ENCODE measurements around the gene VAMP5. TPM values are rescaled to one million over a fixed set of nuclear protein-coding genes. Genes with fewer than 3 reads are reported as not detected.
"Not testable (repeated sequence)": the region's sequence is repeated elsewhere in the genome, so short reads cannot be mapped to it uniquely, and the experiment has no call there.

The VAMP5 gene
- total RNA-seq, 1 donor from 2014 or later = 31.7 TPM

DNA sequence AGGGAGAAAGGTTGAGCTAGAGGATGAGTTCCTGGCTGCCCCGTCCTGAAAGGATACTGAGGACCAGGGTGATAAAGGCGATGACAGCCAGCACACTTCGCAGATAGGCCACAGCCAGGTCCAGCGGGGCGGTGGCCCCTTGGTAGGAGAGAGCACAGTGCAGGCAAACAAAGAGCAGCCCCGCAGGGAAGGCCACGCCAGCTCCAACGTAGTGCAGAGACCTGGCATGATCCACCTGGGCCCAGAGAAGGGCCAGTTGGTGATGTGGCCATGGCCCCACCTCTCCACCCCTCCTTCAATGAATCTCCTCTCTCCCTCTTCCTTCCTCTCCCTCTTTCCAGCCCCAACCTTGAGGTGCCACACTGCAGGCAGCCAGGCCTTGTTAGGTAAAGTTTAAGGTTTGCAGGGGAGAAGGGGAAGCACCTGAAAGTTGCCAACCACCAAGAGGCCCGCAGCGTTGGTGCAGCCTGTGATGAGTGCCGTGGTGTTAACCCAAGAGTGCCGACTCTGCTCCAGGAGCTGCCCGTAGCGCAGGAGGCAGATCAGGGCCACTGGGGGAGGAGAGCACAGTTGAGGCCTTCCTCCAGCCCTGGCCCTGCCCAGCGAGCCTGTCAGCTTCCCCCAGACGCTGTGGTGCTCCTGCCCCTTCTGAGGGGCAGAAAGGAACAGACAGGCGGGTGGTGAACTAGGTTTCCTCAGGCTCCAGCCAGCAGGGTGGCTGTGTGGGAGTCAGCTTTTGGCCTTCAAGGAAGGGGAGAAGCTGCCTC is 15.4 kb downstream of the VAMP5 start:
- DNase-seq (ENCODE audit: low spot score) (no peak), ATAC-seq (no peak)

DNA sequence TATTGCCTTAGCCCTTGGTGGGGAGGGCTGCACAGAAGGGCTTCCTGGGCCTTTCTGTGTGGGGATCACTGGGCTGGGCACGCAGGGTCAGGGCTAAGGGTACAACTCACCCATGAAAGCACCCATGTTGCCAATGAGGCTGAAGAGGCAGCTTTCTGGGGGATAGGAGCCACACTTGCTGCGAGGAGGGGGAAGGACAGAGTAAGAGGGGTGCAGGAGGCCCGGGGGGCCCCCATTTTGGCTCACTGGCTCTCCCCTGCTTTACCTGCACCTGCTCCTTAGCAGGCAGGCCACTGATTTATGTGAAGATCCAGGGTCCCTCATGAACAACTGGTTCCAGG is 16.0 kb downstream of the VAMP5 start:
- DNase-seq (ENCODE audit: low spot score) = no peak
- no peak for ATAC-seq

DNA sequence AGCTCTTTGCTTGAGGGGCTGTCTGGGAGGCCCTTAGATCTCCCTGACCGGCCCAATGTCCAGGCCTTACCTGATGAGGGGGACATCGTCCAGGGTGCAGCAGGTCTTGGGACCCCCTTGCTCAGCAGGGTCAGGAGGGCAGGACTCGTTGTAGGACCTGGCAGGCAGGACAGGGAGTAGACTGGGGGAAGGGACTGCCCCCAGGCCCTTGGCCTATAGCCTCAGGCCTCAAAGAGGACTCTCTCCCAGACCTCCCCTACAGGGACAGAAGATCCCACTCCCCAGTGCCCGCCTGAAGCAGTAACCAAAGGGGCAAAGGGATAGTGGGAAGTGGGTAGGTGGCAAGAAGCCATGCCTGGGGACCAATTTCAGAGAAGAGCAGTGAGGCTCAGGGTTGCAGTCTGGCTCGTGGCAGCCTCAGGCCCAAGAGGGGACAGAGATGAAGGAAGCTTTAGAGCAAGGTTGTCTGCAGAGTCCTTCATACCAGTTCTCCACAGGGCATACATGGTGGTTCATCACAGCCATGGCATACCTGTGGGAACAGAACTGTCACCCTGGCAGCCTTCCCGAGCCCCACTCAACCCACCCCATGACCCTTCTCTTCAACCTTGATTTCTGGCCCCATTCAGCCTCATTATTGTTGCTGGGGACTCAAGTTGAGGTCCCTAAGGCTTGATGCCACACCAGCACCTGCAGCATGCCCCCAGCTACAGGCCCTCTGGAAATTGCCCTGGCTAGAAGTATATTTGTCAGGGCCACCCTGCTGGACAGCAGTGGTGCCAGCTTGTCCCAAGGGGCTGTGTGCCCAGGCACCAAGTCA is 16.9 kb downstream of the VAMP5 start:
- DNase-seq (ENCODE audit: low spot score) (no peak), ATAC-seq (no peak)

DNA sequence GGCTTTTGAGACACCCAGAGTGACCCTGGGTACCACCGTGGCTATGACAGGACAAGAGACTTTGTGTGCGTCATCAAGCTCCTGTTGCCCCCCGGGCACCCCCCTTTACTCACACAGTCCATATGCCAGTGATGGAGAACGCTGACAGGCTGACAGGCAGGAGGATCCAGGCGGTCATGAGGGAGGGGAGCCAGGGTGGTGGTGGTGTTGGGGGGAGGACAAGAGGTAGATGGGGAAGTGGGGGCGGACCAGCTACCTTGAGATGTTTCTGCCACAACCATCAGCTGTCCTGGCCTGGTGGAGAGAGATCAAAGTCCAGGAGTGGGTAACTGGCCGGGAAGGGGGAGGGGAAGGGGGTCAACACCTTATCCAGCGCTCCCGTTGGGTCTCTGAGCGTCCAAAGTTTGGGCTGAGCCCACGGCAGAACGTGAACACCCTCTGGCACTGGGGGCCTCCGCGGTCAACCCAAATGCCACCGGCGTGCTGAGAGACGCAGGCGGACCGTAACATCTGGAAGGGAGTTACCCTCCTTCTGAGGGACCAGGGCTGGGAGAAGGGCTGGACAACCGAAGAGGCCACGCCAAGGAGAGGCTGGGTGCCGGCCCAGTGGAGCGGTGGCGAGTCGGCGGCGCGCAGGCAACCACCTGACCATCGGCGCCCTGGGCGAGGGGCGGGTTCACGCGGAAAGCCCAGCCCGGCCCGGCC is 17.7 kb downstream of the VAMP5 start:
- ATAC-seq = peak; percentile 72

DNA sequence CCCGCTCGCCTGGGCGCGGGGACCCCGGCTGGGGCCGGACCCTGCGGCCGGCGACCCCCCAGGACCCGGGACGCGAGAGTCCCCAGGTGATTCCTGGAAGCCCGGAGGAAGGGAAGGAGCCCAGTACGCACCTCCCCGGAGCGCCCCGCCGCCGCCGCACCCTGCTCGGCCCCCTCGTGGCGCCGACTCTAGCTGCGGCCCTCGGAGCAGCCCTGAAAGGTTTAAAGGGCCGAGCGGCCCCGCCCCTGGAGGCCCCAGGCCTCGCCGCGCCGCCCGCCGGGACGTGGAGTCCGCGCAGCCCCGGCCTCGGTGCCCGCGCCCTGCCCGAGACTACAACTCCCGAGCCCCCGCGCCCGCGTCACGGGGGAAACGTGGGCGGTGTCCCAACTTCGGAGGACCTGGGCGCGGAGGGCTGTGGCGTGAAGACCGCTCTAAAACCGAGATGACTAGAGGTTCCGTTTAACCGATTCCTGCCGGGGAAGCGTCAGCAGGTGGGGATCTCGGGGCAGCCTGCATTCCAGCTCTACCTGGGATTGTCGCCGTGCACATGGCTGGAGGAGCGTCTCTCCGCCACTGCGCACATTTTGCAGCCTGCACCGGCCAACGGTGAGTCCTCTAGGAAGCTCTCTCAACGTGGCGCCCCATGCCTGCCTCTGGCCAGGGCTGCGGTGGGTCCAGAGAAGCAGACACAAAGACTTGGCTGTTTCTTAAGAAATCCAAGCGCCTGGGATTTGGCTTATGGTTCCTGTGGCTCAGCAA is 18.4 kb downstream of the VAMP5 start, which contains the start of gene TMEM150A:
TMEM150A (minus strand) TSS at position 223 of the 759 bp plus-strand sequence. CDS start 750 bp downstream, outside the sequence.
- DNase-seq (ENCODE audit: low spot score) = peak; percentile 96

More for the DNA sequence above, 17.7 kb downstream of the VAMP5 start:
- peak; percentile 82 for DNase-seq (ENCODE audit: low spot score)

DNA sequence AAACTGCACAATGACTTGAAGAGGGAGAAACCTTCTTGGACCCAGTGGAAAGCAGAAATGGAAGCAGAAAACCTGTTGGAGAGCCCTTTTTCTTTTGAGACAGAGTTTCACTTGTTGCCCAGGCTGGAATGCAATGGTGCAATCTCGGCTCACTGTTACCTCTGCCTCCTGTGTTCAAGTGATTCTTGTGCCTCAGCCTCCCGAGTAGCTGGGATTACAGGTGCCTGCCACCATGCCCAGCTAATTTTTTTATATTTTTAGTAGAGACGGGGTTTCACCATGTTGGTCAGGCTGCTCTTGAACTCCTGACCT is 19.9 kb downstream of the VAMP5 start:
- DNase-seq (ENCODE audit: low spot score); ATAC-seq: not testable (repeated sequence)

More for the DNA sequence above, 18.4 kb downstream of the VAMP5 start, which contains the start of gene TMEM150A:
- ATAC-seq = peak; percentile 91

DNA sequence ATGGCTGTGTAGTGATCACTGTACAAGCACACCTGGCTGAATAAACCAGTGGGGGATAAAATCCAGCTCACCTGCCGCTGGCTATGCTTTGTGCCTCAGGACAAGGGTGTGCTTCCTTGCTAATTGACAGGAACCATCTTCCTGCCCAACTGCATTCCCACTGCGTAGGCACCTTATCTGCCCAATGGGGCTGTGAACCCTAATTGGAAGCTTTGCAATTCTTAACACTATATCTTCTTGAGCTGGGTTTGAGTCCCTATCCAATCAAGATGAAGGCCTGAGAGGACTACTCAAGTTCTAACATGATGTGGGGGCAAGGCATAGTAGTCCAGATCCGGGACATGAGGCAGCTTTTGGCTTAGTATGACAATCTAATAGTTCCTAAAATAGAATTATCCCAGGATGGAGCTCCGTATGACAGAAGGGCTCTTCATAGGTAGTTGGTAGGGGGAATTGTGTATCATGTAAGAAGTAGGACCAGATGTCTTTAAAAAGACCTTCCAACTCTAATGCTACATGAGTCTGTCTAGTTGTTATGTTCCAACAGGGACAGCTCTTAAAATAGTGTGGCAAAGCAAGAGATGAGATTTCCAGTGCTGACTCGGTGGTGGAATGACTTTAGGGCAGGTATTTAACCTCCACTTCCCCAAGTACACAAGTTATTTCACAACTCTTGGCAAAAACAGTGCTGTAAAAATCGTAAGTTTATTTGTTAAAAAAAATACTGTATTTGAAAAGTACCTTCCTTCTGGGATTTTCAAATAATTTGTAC is 20.5 kb downstream of the VAMP5 start:
- DNase-seq (ENCODE audit: low spot score) (no peak), ATAC-seq (no peak)

DNA sequence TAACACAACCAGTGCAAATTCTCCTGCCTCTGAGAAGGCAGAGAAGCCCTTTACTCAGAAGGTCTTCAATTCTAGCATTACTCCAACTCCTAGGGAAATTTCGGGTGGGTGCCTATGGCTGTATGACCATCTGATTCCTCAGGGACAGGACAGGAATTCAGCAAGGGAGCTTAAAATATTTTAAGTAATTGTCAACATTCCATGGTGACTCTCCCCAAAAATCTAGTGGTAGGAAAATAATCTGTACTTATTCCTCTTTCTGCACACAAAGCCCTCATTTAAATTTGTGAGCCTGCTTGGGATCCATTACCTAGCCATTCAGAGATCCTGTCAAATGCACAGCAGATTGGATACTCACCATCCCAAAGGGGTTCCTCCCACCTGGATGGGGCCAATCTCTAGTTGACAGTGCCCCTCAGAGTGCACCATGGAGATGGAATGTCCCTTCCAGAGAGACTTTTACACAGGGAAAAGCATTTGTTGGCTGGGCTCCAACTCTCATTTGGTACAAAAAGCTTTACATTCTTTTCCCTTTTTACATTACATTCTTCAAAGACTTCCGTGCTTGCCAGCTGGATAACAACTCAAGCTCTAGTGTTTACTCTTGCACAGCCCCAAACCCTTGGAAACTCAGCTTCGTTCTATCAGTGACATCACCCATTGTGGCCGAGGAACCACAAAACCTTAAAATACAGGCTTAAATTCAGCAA is 21.3 kb downstream of the VAMP5 start:
- ATAC-seq (no peak), DNase-seq (ENCODE audit: low spot score) (no peak)

DNA sequence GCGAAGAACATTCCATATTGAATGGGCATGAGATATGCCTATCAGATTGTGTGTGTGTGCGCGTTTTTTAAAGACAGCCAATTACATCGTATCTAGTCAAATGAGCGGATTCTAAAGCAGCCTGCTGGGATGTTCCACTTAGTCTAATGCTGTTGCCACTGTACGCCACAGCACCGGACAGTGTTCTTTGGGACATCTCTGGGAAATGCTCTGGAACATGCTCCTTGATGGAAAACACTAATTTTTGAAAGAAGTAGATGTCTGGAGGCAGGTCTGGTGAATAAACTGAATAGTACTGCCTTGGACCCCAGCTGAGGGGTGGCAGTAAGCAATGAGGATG is 21.9 kb downstream of the VAMP5 start:
- DNase-seq (ENCODE audit: low spot score) = no peak

DNA sequence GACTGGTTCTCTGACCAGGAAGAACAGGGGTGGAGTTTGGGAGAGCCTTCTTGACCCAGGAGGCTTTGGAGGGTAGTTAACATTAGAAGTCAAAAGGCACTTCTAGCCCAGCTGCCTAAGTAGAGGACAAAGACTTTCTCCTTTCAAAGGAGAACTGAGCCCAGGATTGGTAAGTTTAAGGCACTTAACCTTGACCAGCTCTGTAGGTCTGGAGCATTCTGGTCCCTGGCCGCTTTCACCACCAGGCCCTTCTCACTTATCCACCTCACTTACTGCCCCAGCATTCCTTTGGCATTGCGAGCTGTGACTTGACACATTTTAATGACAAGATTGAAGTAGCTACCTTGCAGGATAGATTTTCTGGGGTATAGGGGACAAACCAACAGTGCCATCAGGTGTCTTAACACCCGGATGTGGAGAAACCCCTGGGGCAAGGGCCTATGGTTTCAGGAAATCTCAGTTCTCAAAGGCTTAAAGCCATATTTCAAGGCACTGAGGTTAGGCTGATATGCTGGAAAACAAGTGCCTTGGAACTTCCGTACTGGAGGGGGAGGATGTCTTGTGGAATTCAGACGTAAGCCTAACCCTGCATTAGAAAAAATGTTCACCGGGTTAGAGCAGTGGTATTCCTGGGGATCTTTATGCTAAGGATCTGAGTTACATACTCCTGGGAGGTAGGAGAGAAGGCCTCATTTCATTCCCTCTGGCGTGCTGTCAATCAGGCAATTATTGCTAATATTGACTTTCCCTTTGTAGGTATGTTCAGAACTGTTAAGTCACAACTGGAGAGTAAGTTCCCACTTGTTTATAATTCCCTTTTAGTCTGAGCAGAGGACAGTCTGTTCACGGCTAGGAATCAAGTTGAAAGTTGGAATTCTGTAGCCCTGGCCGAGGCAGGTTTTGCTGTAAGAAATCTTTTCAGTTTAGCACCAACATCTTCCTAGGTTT is 23.3 kb downstream of the VAMP5 start:
- ATAC-seq (no peak), DNase-seq (ENCODE audit: low spot score) (no peak)

More for the DNA sequence above, 21.9 kb downstream of the VAMP5 start:
- ATAC-seq = no peak

DNA sequence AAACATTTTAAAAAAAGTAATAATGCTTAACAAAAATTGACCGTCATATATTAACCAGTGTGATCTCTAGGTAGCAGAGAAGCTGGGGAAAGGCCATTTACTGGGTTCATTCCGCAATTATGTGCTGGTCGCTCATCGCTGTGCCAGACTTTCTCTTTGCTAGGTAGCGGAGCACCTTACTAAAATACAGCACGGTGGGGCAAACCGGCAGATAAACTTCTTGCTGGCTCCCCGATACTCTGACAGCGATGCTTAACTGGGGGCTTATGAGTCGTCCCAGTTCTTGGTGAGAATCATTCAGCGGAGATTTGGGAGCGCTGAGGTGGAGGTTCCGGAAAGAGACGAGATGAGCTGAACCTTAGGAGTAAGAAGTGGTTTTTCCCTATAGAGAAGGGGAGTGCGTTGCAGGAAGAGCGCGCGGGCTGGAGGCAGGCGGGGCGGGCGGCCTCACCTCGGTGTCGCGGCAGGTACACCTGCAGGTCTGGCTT is 27.0 kb downstream of the VAMP5 start:
- no peak for DNase-seq (ENCODE audit: low spot score)
- no peak for ATAC-seq

DNA sequence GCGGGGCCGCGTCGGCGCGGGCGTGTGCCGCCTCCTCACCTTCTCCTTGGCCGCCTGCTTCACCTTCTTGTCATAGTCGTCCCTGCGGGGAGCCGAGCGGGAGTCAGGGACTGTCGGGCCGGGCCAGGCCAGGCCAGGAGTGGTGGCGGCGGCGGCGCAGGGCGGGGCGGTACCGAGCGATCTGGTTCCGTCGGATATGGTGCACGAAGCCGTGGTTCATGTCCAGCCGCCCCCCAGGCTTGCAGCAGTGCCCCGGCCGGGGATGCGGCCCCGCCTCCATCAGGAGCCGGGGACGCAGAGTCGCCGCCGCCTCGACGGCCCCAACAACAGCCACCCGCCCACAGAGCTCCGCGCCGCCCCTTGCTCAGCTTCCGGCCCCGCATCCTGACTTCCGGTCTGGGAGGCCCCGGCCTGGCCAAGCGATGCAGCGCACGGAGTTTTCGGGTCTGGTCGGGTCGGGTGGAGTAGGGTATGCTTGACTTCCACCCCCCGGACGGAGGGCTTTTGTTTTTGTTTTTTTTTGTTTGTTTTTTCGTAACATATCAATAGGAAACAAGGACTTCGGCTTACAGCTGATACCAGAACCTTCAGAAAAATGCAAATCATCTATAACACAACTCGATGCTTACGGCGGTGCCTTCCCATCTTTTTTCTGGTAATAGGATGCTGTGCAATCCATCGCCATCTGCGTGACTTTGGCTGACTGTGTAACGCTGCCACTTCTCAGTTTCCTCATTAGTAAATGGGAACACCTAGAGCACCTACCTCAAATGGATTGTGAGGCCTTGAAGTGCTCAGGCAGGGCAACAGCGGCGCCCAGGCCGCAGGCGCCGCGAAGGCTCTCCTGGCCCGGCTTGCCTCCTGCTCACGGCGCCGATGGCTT is 27.7 kb downstream of the VAMP5 start, which contains the start of gene C2orf68:
C2orf68 (minus strand) TSS at position 362 of the 883 bp plus-strand sequence; CDS start at position 280, 82 bp downstream.
- peak; percentile 93 for DNase-seq (ENCODE audit: low spot score)
- peak; percentile 85 for ATAC-seq

DNA sequence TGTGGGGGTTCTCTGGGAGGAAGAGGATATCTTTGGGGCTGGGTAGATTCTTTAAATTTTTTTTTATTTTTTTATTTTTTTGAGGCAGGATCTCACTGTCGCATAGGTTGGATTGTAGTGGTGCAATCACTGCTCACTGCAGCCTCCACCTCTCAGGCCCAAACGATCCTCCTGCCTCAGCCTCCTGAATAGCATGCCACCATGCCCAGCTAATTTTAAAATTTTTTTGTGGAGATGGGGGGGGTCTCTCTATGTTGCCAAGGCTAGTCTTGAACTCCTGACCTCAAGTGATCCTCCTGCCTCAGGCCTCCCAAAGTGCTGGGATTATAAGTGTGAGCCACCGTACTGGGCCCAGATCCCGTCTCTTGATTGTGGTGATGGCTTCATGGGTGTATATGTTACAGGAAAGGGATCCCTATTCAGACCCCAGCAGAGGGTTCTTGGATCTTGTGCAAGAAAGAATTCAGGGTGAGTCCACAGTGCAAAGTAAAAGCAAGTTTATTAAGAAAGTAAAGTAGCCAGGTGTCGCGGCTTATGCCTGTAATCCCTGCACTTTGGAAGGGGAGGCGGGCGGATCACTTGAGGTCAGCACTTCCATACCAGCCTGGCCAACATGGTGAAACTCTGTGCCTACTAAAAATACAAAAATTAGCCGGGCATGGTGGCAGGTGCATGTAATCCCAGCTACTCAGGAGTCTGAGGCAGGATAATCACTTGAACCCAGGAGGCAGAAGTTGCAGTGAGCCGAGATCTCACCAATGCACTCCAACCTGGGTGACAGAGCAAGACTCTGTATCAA is 29.7 kb downstream of the VAMP5 start:
- DNase-seq (ENCODE audit: low spot score) (no peak), ATAC-seq (no peak)

DNA sequence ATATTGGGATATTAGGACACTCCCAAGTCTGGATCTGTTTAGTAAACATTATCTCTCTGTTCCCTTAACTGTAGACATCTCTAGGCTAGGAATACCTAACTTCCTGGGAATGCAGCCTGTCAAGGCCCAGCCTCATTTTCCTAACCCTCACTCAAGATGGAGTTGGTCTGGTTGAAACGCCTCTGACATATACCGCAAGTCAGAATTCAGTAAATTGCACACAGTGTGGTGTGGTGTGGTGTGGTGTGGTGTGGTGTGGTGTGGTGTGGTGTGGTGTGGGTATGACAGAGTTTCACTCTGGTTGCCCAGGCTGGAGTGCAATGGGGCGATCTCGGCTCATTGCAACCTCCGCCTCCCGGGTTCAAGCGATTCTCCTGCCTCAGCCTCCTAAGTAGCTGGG is 30.5 kb downstream of the VAMP5 start:
- not testable (repeated sequence) for ATAC-seq; DNase-seq (ENCODE audit: low spot score)

DNA sequence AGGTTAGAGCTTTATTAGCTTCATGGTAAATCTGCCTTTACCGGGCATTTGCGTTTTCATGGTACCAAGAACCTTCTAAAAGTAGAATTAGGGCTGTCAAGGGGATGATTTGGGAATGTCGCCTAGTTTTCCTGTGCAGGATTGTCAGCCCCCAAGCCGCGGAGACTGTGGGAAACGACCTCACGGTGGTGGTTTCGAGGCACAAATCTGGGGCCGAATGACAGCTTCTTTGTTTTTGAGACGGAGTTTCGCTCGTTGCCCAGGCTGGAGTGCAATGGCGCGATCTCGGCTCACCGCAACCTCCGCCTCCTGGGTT is 31.1 kb downstream of the VAMP5 start:
- DNase-seq (ENCODE audit: low spot score) (no peak), ATAC-seq (no peak)

DNA sequence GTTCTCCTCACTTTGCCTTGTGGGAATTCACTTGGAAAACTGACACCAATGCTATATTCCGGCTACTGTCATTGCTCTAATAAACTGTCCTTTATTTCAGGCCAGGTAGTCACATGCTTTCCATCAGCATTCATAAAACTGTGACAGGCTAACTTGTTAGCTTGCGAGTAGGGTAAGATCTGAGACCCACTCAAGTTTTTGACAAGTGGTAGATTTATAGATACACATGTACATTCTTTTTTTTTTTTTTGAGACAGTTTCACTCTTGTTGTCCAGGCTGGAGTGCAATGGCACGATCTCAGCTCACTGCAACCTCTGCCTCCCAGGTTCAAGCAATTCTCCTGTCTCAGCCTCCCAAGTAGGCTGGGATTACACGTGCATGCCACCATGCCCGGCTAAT is 33.5 kb downstream of the VAMP5 start:
- DNase-seq (ENCODE audit: low spot score); ATAC-seq: not testable (repeated sequence)

Measured in left lobe of liver (tissue), 2 donors.